H1 (cell line): Measurements from ENCODE around the gene MDM1. TPM values are rescaled to one million over a fixed set of nuclear protein-coding genes. Genes with fewer than 3 reads are reported as not detected.

ENCODE experiments used
- CTCF ChIA-PET: fragments of 300-600 bp; sonication (Branson Sonifier 250); formaldehyde crosslinking; loops from one replicate; lab custom pipeline; 2021; ENCODE audit not compliant: partially characterized antibody; lab: Charles Lee
- POLR2A ChIA-PET: fragments of 300-600 bp; sonication (Branson Sonifier 250); formaldehyde crosslinking; loops from one replicate; lab custom pipeline; 2021; ENCODE audit warnings: inconsistent platforms; ENCODE audit not compliant: partially characterized antibody; lab: Charles Lee
- DNase-seq, 2 experiments: peaks; one replicate each; pipeline versions ENCODE4 v3.0.0 to v3.0.0-alpha.2; 2010 to 2022; ENCODE audit warnings: low spot score in 2 of 2, low read depth in 1 of 2, mixed read lengths in 1 of 2
- FAIRE-seq: peaks from 2 replicates; lab custom pipeline; 2011; peaks lifted over from hg19 to GRCh38; lab: Jason Lieb, UNC
- H2AFZ ChIP-seq: 2 replicates; pipeline ENCODE4 v1.8.1; 2012; ENCODE audit warnings: low read length, inconsistent platforms
- H2AK5ac ChIP-seq: 2 replicates; pipeline ENCODE4 v1.6.1; 2013; ENCODE audit warnings: low read depth, low read length
- H2BK120ac ChIP-seq: replicated peaks from 2 replicates; pipeline ENCODE3; 2013; ENCODE audit warnings: low read depth, low read length, inconsistent platforms
- H2BK12ac ChIP-seq: 2 replicates; pipeline ENCODE4 v1.6.1; 2013; ENCODE audit warnings: low read depth, low read length
- H2BK15ac ChIP-seq: 2 replicates; pipeline ENCODE4 v1.6.1; 2013; ENCODE audit warnings: low read length
- H2BK20ac ChIP-seq: 2 replicates; pipeline ENCODE4 v1.6.1; 2013; ENCODE audit warnings: low read length
- H2BK5ac ChIP-seq: 2 replicates; pipeline ENCODE4 v1.6.1; 2013; ENCODE audit warnings: low read depth, low read length
- H3K14ac ChIP-seq: 2 replicates; pipeline ENCODE4 v1.6.1; 2013; ENCODE audit warnings: inconsistent platforms; ENCODE audit not compliant: insufficient read length
- H3K18ac ChIP-seq: 2 replicates; pipeline ENCODE4 v1.6.1; 2013; ENCODE audit warnings: low read length; ENCODE audit errors: extremely low read depth
- H3K23ac ChIP-seq: 2 replicates; pipeline ENCODE4 v1.6.1; 2013; ENCODE audit warnings: inconsistent platforms; ENCODE audit not compliant: insufficient read length
- H3K23me2 ChIP-seq: 2 replicates; pipeline ENCODE4 v1.6.1; 2013; ENCODE audit warnings: low read depth, low read length
- H3K27ac ChIP-seq: 2 replicates; pipeline ENCODE4 v1.6.1; 2011; ENCODE audit warnings: low read depth, low read length, inconsistent platforms
- H3K27me3 ChIP-seq, 4 experiments: replicated peaks in 1 of 4; 1 replicate in 1 of 4; 2 replicates in 3 of 4; pipeline versions ENCODE4 v1.6.1 to v1.8.1; 2011 to 2013; ENCODE audit warnings: low read length in 3 of 4, mild to moderate bottlenecking in 3 of 4, inconsistent platforms in 2 of 4, mixed read lengths in 2 of 4, moderate library complexity in 1 of 4; ENCODE audit not compliant: control insufficient read depth in 3 of 4, insufficient read depth in 3 of 4; ENCODE audit errors: extremely low read depth in 1 of 4
- H3K36me3 ChIP-seq, 4 experiments: 2 replicates each; pipeline versions ENCODE4 v1.6.1 to v1.8.1; 2011 to 2013; ENCODE audit warnings: mild to moderate bottlenecking in 4 of 4, low read length in 3 of 4, moderate library complexity in 2 of 4, control low read depth in 1 of 4, inconsistent platforms in 1 of 4; ENCODE audit not compliant: insufficient read depth in 4 of 4, control insufficient read depth in 2 of 4
- H3K4ac ChIP-seq: replicated peaks from 2 replicates; pipeline ENCODE3; 2013; ENCODE audit warnings: low read length, low read depth, mixed read lengths, inconsistent platforms; ENCODE audit not compliant: insufficient read length
- H3K4me1 ChIP-seq, 4 experiments: replicated peaks in 1 of 4; 1 replicate in 1 of 4; 2 replicates in 3 of 4; pipeline versions ENCODE4 v1.6.1 to v1.8.1; 2011 to 2013; ENCODE audit warnings: low read length in 3 of 4, inconsistent platforms in 2 of 4, mixed read lengths in 1 of 4; ENCODE audit not compliant: insufficient read depth in 4 of 4, control insufficient read depth in 3 of 4
- H3K4me2 ChIP-seq, 2 experiments: 2 replicates each; pipeline versions ENCODE4 v1.6.1 to v1.8.1; 2011 to 2013; ENCODE audit warnings: low read depth in 2 of 2, low read length in 2 of 2, control low read depth in 1 of 2, inconsistent platforms in 1 of 2, mild to moderate bottlenecking in 1 of 2; ENCODE audit not compliant: insufficient read depth in 1 of 2
- H3K4me3 ChIP-seq, 4 experiments: fragments of 200-600, 300-600 bp in 1 of 4; sonication (generic), shearing (Covaris generic), sonication (Bioruptor Twin) in 1 of 4; 2 replicates each; pipeline versions ENCODE4 v1.5.1 to v1.8.1; 2011 to 2016; ENCODE audit warnings: low read length in 4 of 4, low read depth in 3 of 4, control low read depth in 2 of 4, inconsistent platforms in 2 of 4, mild to moderate bottlenecking in 2 of 4, mixed read lengths in 1 of 4, moderate library complexity in 1 of 4; ENCODE audit not compliant: insufficient read depth in 2 of 4; ENCODE audit errors: extremely low read depth in 1 of 4
- H3K56ac ChIP-seq: replicated peaks from 2 replicates; pipeline ENCODE3; 2013; ENCODE audit warnings: low read depth, mild to moderate bottlenecking, mixed read lengths, low read length, inconsistent platforms; ENCODE audit not compliant: insufficient read length
- H3K79me1 ChIP-seq: 2 replicates; pipeline ENCODE4 v1.6.1; 2013; ENCODE audit warnings: low read depth, low read length, control low read depth
- H3K79me2 ChIP-seq, 2 experiments: 2 replicates each; pipeline versions ENCODE4 v1.6.1 to v1.8.1; 2012 to 2013; ENCODE audit warnings: low read length in 2 of 2, mild to moderate bottlenecking in 2 of 2, inconsistent platforms in 1 of 2; ENCODE audit not compliant: insufficient read depth in 2 of 2, control insufficient read depth in 1 of 2
- H3K9ac ChIP-seq, 4 experiments: replicated peaks in 1 of 4; 1 replicate in 1 of 4; 2 replicates in 3 of 4; pipeline versions ENCODE4 v1.6.1 to v1.8.1; 2011 to 2013; ENCODE audit warnings: low read depth in 3 of 4, low read length in 3 of 4, control low read depth in 2 of 4, mild to moderate bottlenecking in 2 of 4, moderate library complexity in 2 of 4, inconsistent platforms in 1 of 4; ENCODE audit errors: extremely low read depth in 1 of 4
- H3K9me3 ChIP-seq, 2 experiments: 2 replicates each; pipeline versions ENCODE4 v1.6.1 to v1.8.1; 2012 to 2013; ENCODE audit warnings: mild to moderate bottlenecking in 2 of 2, moderate library complexity in 2 of 2, control low read depth in 1 of 2, inconsistent platforms in 1 of 2, low read depth in 1 of 2, low read length in 1 of 2, mixed read lengths in 1 of 2; ENCODE audit not compliant: insufficient read depth in 2 of 2
- H4K20me1 ChIP-seq, 2 experiments: replicated peaks in 1 of 2; 2 replicates each; pipeline versions ENCODE3 to v1.8.1; 2011 to 2013; ENCODE audit warnings: inconsistent platforms in 2 of 2, low read length in 2 of 2, mild to moderate bottlenecking in 1 of 2; ENCODE audit not compliant: insufficient read depth in 2 of 2, control insufficient read depth in 1 of 2
- H4K5ac ChIP-seq: 2 replicates; pipeline ENCODE4 v1.6.1; 2013; ENCODE audit warnings: low read length, low read depth, mixed read lengths, inconsistent platforms; ENCODE audit not compliant: insufficient read length
- H4K8ac ChIP-seq: 2 replicates; pipeline ENCODE4 v1.8.0; 2013; ENCODE audit warnings: mild to moderate bottlenecking, moderate library complexity, low read length, inconsistent platforms; ENCODE audit not compliant: insufficient read depth; ENCODE audit errors: extremely low read depth
- H4K91ac ChIP-seq: replicated peaks from 2 replicates; pipeline ENCODE3; 2013; ENCODE audit warnings: low read length, mixed read lengths, inconsistent platforms; ENCODE audit not compliant: insufficient read length
- ASH2L ChIP-seq: fragments of 200-600, 300-600 bp; sonication (generic); IDR thresholded peaks from one replicate; pipeline ENCODE4 v1.7.1; 2017; ENCODE audit warnings: low read length
- EZH2 ChIP-seq: fragments of 200-600 bp; sonication (generic); IDR thresholded peaks from 2 replicates; pipeline ENCODE4 v1.7.1; 2012; ENCODE audit warnings: low read depth, mild to moderate bottlenecking, moderate library complexity, low read length, inconsistent platforms; ENCODE audit not compliant: severe bottlenecking
- JUND ChIP-seq: IDR thresholded peaks from 2 replicates; pipeline ENCODE4 v1.6.1; 2011; ENCODE audit warnings: mild to moderate bottlenecking, improper control_type of control experiment, low read length
- NANOG ChIP-seq: IDR thresholded peaks from 2 replicates; pipeline ENCODE4 v1.6.1; 2011; ENCODE audit warnings: low read length, low read depth, mild to moderate bottlenecking, inconsistent platforms; ENCODE audit not compliant: insufficient read depth, poor library complexity, severe bottlenecking
- POU5F1 ChIP-seq: IDR thresholded peaks from 2 replicates; pipeline ENCODE4 v1.6.1; 2011; ENCODE audit warnings: low read depth, mild to moderate bottlenecking, low read length, moderate library complexity
- WGBS, 2 experiments: shearing (Covaris generic) in 1 of 2; methylation state at CpG; one replicate each; pipeline versions ENCODE4 v1.1.6 to v1.1.7; 2013 to 2015; ENCODE audit warnings: low lambda C conversion rate in 2 of 2, mixed read lengths in 2 of 2, inconsistent platforms in 1 of 2, low coverage in 1 of 2, missing lambda C conversion rate in 1 of 2; ENCODE audit not compliant: insufficient replicate concordance in 2 of 2, insufficient coverage in 1 of 2, insufficient read length in 1 of 2; ENCODE audit errors: extremely low coverage in 1 of 2, missing lambda C conversion rate in 1 of 2; 5-methylcytosine and 5-hydroxymethylcytosine counted together
- polyA plus RNA-seq, 7 experiments: library from polyadenylated mRNA; depleted of rRNA in 3 of 7; stranded (reverse) in 5 of 7; unstranded in 2 of 7; fragments of >200 nt in 5 of 7; fragments of 200-250 nt in 2 of 7; gene quantifications; 1 replicate in 5 of 7; 2 replicates in 1 of 7; 4 replicates in 1 of 7; pipeline versions ENCODE4 v1.2.1 to v1.2.3, GENCODE V29; 2011 to 2013; ENCODE audit warnings: missing spikeins in 2 of 7, mixed read lengths in 2 of 7
- total RNA-seq: library from RNA; stranded (reverse); fragmentation: NEBNext Ultra II Directional; extraction: Animal tissue kit (Norgen Biotek cat#: 25700); gene quantifications from 2 replicates; pipeline ENCODE4 v1.2.1, GENCODE V29; 2021

MDM1 gene
- total and polyA plus RNA-seq, 2 of the 8 experiments (the other 6 are each of a cell fraction or from before 2014, with no cell fraction given): 3.1 to 10.7 TPM

- H2BK12ac ChIP-seq: no peak overlapping the region
- H3K79me1 ChIP-seq: no peaks in the 10 kb centered on the region
- CTCF ChIA-PET: interaction anchor here (1.5 kb wide), 1 partner anchor 262 kb away, joined by 5 read pairs; no protein-coding TSS in a partner anchor
- no peaks in the 10 kb centered on the region for H3K79me2 ChIP-seq
- peaks cover 0 to 11% (median 1%) of the 10 kb centered on the region in 4 experiments; a peak in 3 of 7 replicates for H3K4me1 ChIP-seq
- H3K9me3 ChIP-seq: no peaks in the 10 kb centered on the region
- POLR2A ChIA-PET: interaction anchor here (1.2 to 1.4 kb wide), 2 partner anchors 10 to 234 kb away, joined by 3 read pairs; partner anchors contain the start of gene RAP1B
- no peak overlapping the region for H3K14ac ChIP-seq
- H4K20me1 ChIP-seq: no peaks in the 10 kb centered on the region
- H3K23me2 ChIP-seq: no peaks in the 10 kb centered on the region; the same call in 1 of the 2 replicates
- H2BK5ac ChIP-seq: no peak overlapping the region
- H3K27ac ChIP-seq: no peak overlapping the region
- no peak overlapping the region for H3K4ac ChIP-seq
- H3K23ac ChIP-seq: no peak overlapping the region
- no peak overlapping the region for H4K91ac ChIP-seq
- TF ChIP-seq POU5F1: no peak
- TF ChIP-seq ASH2L: no peak
- TF ChIP-seq JUND: no peak
- TF ChIP-seq EZH2: no peak
- TF ChIP-seq NANOG: peak; percentile 20
- H4K5ac ChIP-seq: no peak overlapping the region
- no peak overlapping the region for H3K9ac ChIP-seq
- H2AK5ac ChIP-seq: no peak overlapping the region
- no peaks in the 10 kb centered on the region for H3K36me3 ChIP-seq
- FAIRE-seq (no peak), DNase-seq (no peak)
- H3K18ac ChIP-seq: no peak overlapping the region; the same call in 1 of the 2 replicates
- H3K27me3 ChIP-seq: no peaks in the 10 kb centered on the region
- no peak overlapping the region for H2BK120ac ChIP-seq
- H3K56ac ChIP-seq: no peak overlapping the region
- H4K8ac ChIP-seq: no peak overlapping the region
- no peak overlapping the region for H2BK20ac ChIP-seq
- H3K4me3 ChIP-seq: no peak overlapping the region
- no peak overlapping the region for H2AFZ ChIP-seq
- 63% methylated on average over 4 of the region's 4 CpGs; no CpG with 5 or more reads in 1 of the 2 experiments for WGBS, 2 experiments
- peak overlapping the region in 1 of 2 experiments; percentile 8; a peak in 1 of 4 replicates for H3K4me2 ChIP-seq
- H2BK15ac ChIP-seq: no peak overlapping the region
Measured at GRCh38 chr12:68375756-68376695, 43.9 kb upstream of the MDM1 start.
